Left ventricle myocardium inferior (tissue), 1 donor: ENCODE data around the gene NHERF2. TPM values are rescaled to one million over a fixed set of nuclear protein-coding genes. Genes with fewer than 3 reads are reported as not detected.

ENCODE experiments used
- DNase-seq: peaks from one replicate; pipeline ENCODE4 v3.0.0-alpha.2; 2020
- H3K27ac ChIP-seq: fragments of 200-600 bp; replicated peaks from 2 replicates; pipeline ENCODE4 v1.8.0; 2021
- H3K27me3 ChIP-seq: fragments of 200-600 bp; 2 replicates; pipeline ENCODE4 v1.8.0; 2021; ENCODE audit warnings: low read depth
- H3K36me3 ChIP-seq: fragments of 200-600 bp; 2 replicates; pipeline ENCODE4 v1.8.0; 2021
- H3K4me1 ChIP-seq: fragments of 200-600 bp; 2 replicates; pipeline ENCODE4 v1.8.0; 2021
- H3K4me3 ChIP-seq: fragments of 200-600 bp; 2 replicates; pipeline ENCODE4 v1.8.0; 2021; ENCODE audit warnings: mild to moderate bottlenecking, moderate library complexity
- H3K9me3 ChIP-seq: fragments of 200-600 bp; replicated peaks from 2 replicates; pipeline ENCODE4 v1.8.0; 2021
- CTCF ChIP-seq: fragments of 200-600 bp; IDR thresholded peaks from 2 replicates; pipeline ENCODE4 v1.8.0; 2021; ENCODE audit warnings: antibody characterized with exemption, mild to moderate bottlenecking, borderline replicate concordance
- intact Hi-C: fragments of 100-400 bp; cut with micrococcal nuclease; formaldehyde crosslinking; loops from one replicate; pipeline ENCODE4 v1.11.0; 2022
- total RNA-seq: library from RNA; stranded (reverse); fragmentation: NEBNext Ultra II Directional; extraction: Animal tissue kit (Norgen Biotek cat#: 25700); gene quantifications from one replicate; pipeline ENCODE4 v1.2.1, GENCODE V29; 2021
- donor health status: DM: no; HTN: yes; CAD: no; lungs with severe emphysema.

The NHERF2 gene
- total RNA-seq, 1 donor from 2014 or later = 221 TPM

GRCh38 chr16:2037647-2038381 lies 11.1 kb downstream of the NHERF2 start:
- peaks cover 38% of the 10 kb centered on the region for H3K36me3 ChIP-seq
- no peaks in the 10 kb centered on the region for H3K9me3 ChIP-seq
- peak overlapping the region; percentile 72 for H3K4me3 ChIP-seq
- no peaks in the 10 kb centered on the region for H3K27me3 ChIP-seq
- peaks cover 96% of the 10 kb centered on the region for H3K4me1 ChIP-seq
- no peak for TF ChIP-seq CTCF
- no peak for DNase-seq
- intact Hi-C loops = no loop called here
- peak overlapping the region; percentile 96 for H3K27ac ChIP-seq

GRCh38 chr16:2038382-2039231 lies 11.9 kb downstream of the NHERF2 start:
- intact Hi-C loops = no loop called here
- H3K36me3 ChIP-seq = peaks cover 38% of the 10 kb centered on the region
- DNase-seq = peak; percentile 58
- peak overlapping the region; percentile 72 for H3K4me3 ChIP-seq
- no peaks in the 10 kb centered on the region for H3K27me3 ChIP-seq
- peaks cover 96% of the 10 kb centered on the region for H3K4me1 ChIP-seq
- H3K9me3 ChIP-seq = no peaks in the 10 kb centered on the region
- H3K27ac ChIP-seq = peak overlapping the region; percentile 96
- no peak for TF ChIP-seq CTCF

- peaks cover 99% of the 10 kb centered on the region for H3K4me1 ChIP-seq
- no peaks in the 10 kb centered on the region for H3K9me3 ChIP-seq
- peak overlapping the region; percentile 72 for H3K4me3 ChIP-seq
- H3K36me3 ChIP-seq = peaks cover 38% of the 10 kb centered on the region
- H3K27me3 ChIP-seq = no peaks in the 10 kb centered on the region
- peak overlapping the region; percentile 96 for H3K27ac ChIP-seq
- no peak for TF ChIP-seq CTCF
- intact Hi-C loops = no loop called here
- DNase-seq = peak; percentile 91
Observed at GRCh38 chr16:2039274-2040031, 12.8 kb downstream of the NHERF2 start.

- Histone ChIP-seq H3K27ac (peak overlapping the region; percentile 96), H3K36me3 (peaks cover 38% of the 10 kb centered on the region), H3K4me1 (peaks cover 100% of the 10 kb centered on the region), H3K9me3 (no peaks in the 10 kb centered on the region), H3K27me3 (no peaks in the 10 kb centered on the region), H3K4me3 (peak overlapping the region; percentile 72)
- intact Hi-C loops = no loop called here
- TF ChIP-seq CTCF = no peak
- DNase-seq = no peak
Observed at GRCh38 chr16:2040041-2040786, 13.5 kb downstream of the NHERF2 start.
